WERI-Rb-1 (cell line): ENCODE measurements around the gene PHACTR4.
"Not testable (repeated sequence)": the region's sequence is repeated elsewhere in the genome, so short reads cannot be mapped to it uniquely, and the experiment has no call there.

Experiments used
- DNase-seq: peaks from one replicate; pipeline ENCODE4 v3.0.0-alpha.2; 2020
- H3K27ac ChIP-seq: fragments of 250-450 bp; sonication (Bioruptor Pico); 2 replicates; pipeline ENCODE4 v1.5.1; 2020; ENCODE audit warnings: mild to moderate bottlenecking, moderate library complexity
- H3K27me3 ChIP-seq: fragments of 250-450 bp; sonication (Bioruptor Pico); 2 replicates; pipeline ENCODE4 v1.5.1; 2021; ENCODE audit warnings: mild to moderate bottlenecking, low read depth, moderate library complexity; ENCODE audit not compliant: insufficient read depth, severe bottlenecking
- H3K36me3 ChIP-seq: fragments of 250-450 bp; sonication (Bioruptor Pico); 2 replicates; pipeline ENCODE4 v1.5.1; 2020; ENCODE audit warnings: mild to moderate bottlenecking, moderate library complexity
- H3K4me3 ChIP-seq: 2 replicates; pipeline ENCODE4 v1.5.1; 2011; ENCODE audit warnings: low read depth, mild to moderate bottlenecking, control low read depth, low read length
- H3K9me3 ChIP-seq: fragments of 250-450 bp; sonication (Bioruptor Pico); 2 replicates; pipeline ENCODE4 v1.5.1; 2021; ENCODE audit warnings: mild to moderate bottlenecking, moderate library complexity; ENCODE audit not compliant: severe bottlenecking
- CTCF ChIP-seq: IDR thresholded peaks from 2 replicates; pipeline ENCODE4 v1.5.1; 2011; ENCODE audit warnings: low read depth, mild to moderate bottlenecking, control low read depth, inconsistent platforms, low read length

PHACTR4 gene

GRCh38 chr1:28508435-28508754 lies 138.9 kb downstream of the PHACTR4 start:
- no peak overlapping the region for H3K4me3 ChIP-seq
- TF ChIP-seq CTCF: no peak
- peaks cover 58% of the 10 kb centered on the region for H3K36me3 ChIP-seq
- no peak overlapping the region; the same call in 1 of the 2 replicates for H3K27ac ChIP-seq
- H3K27me3 ChIP-seq: no peaks in the 10 kb centered on the region
- no peaks in the 10 kb centered on the region for H3K9me3 ChIP-seq
- no peak for DNase-seq

- no peak for TF ChIP-seq CTCF
- DNase-seq: no peak
- peaks cover 64% of the 10 kb centered on the region for H3K36me3 ChIP-seq
- H3K27ac ChIP-seq: no peak overlapping the region
- no peaks in the 10 kb centered on the region for H3K9me3 ChIP-seq
- H3K4me3 ChIP-seq: no peak overlapping the region
- no peaks in the 10 kb centered on the region for H3K27me3 ChIP-seq
Measured at GRCh38 chr1:28509705-28510272, 140.2 kb downstream of the PHACTR4 start.

GRCh38 chr1:28510273-28510969 lies 140.9 kb downstream of the PHACTR4 start:
- Histone ChIP-seq H3K4me3 (no peak overlapping the region), H3K27me3 (no peaks in the 10 kb centered on the region), H3K9me3 (no peaks in the 10 kb centered on the region), H3K36me3 (peaks cover 68% of the 10 kb centered on the region), H3K27ac (no peak overlapping the region)
- DNase-seq: no peak
- TF ChIP-seq CTCF: no peak

GRCh38 chr1:28510970-28511440 lies 141.5 kb downstream of the PHACTR4 start:
- Histone ChIP-seq H3K27ac (no peak overlapping the region), H3K4me3 (no peak overlapping the region), H3K9me3 (no peaks in the 10 kb centered on the region), H3K27me3 (no peaks in the 10 kb centered on the region), H3K36me3 (peaks cover 68% of the 10 kb centered on the region)
- DNase-seq: no peak
- no peak for TF ChIP-seq CTCF

GRCh38 chr1:28512058-28512611 lies 142.6 kb downstream of the PHACTR4 start:
- H3K36me3 ChIP-seq: peaks cover 61% of the 10 kb centered on the region
- no peaks in the 10 kb centered on the region for H3K9me3 ChIP-seq
- H3K4me3 ChIP-seq: no peak overlapping the region
- no peak overlapping the region for H3K27ac ChIP-seq
- DNase-seq: no peak
- H3K27me3 ChIP-seq: no peaks in the 10 kb centered on the region
- TF ChIP-seq CTCF: no peak

- H3K9me3 ChIP-seq, DNase-seq, H3K4me3 ChIP-seq, H3K27ac ChIP-seq, H3K27me3 ChIP-seq: not testable (repeated sequence)
- H3K36me3 ChIP-seq: peaks cover 40% of the 10 kb centered on the region
Measured at GRCh38 chr1:28514445-28514933, 144.9 kb downstream of the PHACTR4 start.
